Loucy (cell line): ENCODE results near the gene HORMAD1.

Experiments
- CTCF ChIP-seq: fragments of 200-600 bp; sonication (generic); conservative IDR thresholded peaks from 2 replicates; pipeline ENCODE4 v1.5.1; 2014; ENCODE audit warnings: mild to moderate bottlenecking, antibody characterized with exemption, low read length
- EZH2phosphoT487 ChIP-seq: fragments of 200-600 bp; IDR thresholded peaks from 2 replicates; pipeline ENCODE4 v1.6.1; 2018; ENCODE audit warnings: antibody characterized with exemption, mild to moderate bottlenecking, moderate library complexity, borderline replicate concordance

- TF ChIP-seq CTCF (no peak), EZH2phosphoT487 (no peak)
Observed at GRCh38 chr1:150662811-150663210, 57.9 kb downstream of the HORMAD1 start.
